Measurements from ENCODE around the gene GARIN3.
"Not testable (repeated sequence)": the region's sequence is repeated elsewhere in the genome, so short reads cannot be mapped to it uniquely, and the experiment has no call there.

Gene GARIN3

GRCh38 chr5:157166214-157167213, at the start of gene GARIN3:
GARIN3 (minus strand) TSS chr5:157166264; CDS start chr5:157166168, 96 bp downstream.
- no peak for DNase-seq (ENCODE audit: low read depth in 1 of 2, low spot score in 1 of 2)

- no peak for DNase-seq (ENCODE audit: low read depth in 1 of 2, low spot score in 1 of 2)
Observed at GRCh38 chr5:157215514-157216167, 49.6 kb upstream of the GARIN3 start.

- DNase-seq (ENCODE audit: low read depth in 1 of 2, low spot score in 1 of 2): no peak
Observed at GRCh38 chr5:157214861-157215513, 48.9 kb upstream of the GARIN3 start.

- no peak for DNase-seq (ENCODE audit: low read depth in 1 of 2, low spot score in 1 of 2)
Observed at GRCh38 chr5:157214415-157214814, 48.4 kb upstream of the GARIN3 start.

- DNase-seq (ENCODE audit: low read depth in 1 of 2, low spot score in 1 of 2): no peak
Observed at GRCh38 chr5:157213527-157214243, 47.6 kb upstream of the GARIN3 start.

- DNase-seq (ENCODE audit: low read depth in 1 of 2, low spot score in 1 of 2): no peak
Observed at GRCh38 chr5:157212307-157212706, 46.2 kb upstream of the GARIN3 start.

- not testable (repeated sequence) for DNase-seq (ENCODE audit: low read depth in 1 of 2, low spot score in 1 of 2)
Observed at GRCh38 chr5:157210652-157211051, 44.6 kb upstream of the GARIN3 start.

- DNase-seq (ENCODE audit: low read depth in 1 of 2, low spot score in 1 of 2): no peak
Observed at GRCh38 chr5:157205708-157206107, 39.6 kb upstream of the GARIN3 start.

- DNase-seq (ENCODE audit: low read depth in 1 of 2, low spot score in 1 of 2): no peak
Observed at GRCh38 chr5:157204765-157205164, 38.7 kb upstream of the GARIN3 start.

GRCh38 chr5:157203417-157203816, 37.4 kb upstream of the GARIN3 start:
- DNase-seq (ENCODE audit: low read depth in 1 of 2, low spot score in 1 of 2): no peak

GRCh38 chr5:157201857-157202256, 35.8 kb upstream of the GARIN3 start:
- DNase-seq (ENCODE audit: low read depth in 1 of 2, low spot score in 1 of 2): no peak

GRCh38 chr5:157198277-157198986, 32.4 kb upstream of the GARIN3 start:
- peak in 1 of 2 donors; percentile 67 for DNase-seq (ENCODE audit: low read depth in 1 of 2, low spot score in 1 of 2)

- no peak for DNase-seq (ENCODE audit: low read depth in 1 of 2, low spot score in 1 of 2)
Observed at GRCh38 chr5:157197086-157197485, 31.0 kb upstream of the GARIN3 start.

- no peak for DNase-seq (ENCODE audit: low read depth in 1 of 2, low spot score in 1 of 2)
Observed at GRCh38 chr5:157196045-157196444, 30.0 kb upstream of the GARIN3 start.

GRCh38 chr5:157193699-157194424, 27.8 kb upstream of the GARIN3 start:
- DNase-seq (ENCODE audit: low read depth in 1 of 2, low spot score in 1 of 2): no peak

GRCh38 chr5:157189223-157189622, 23.2 kb upstream of the GARIN3 start:
- peak in 1 of 2 donors; percentile 54 for DNase-seq (ENCODE audit: low read depth in 1 of 2, low spot score in 1 of 2)

GRCh38 chr5:157188270-157188669, 22.2 kb upstream of the GARIN3 start:
- DNase-seq (ENCODE audit: low read depth in 1 of 2, low spot score in 1 of 2): no peak

- DNase-seq (ENCODE audit: low read depth in 1 of 2, low spot score in 1 of 2): no peak
Observed at GRCh38 chr5:157187046-157187754, 21.1 kb upstream of the GARIN3 start.

Data from activated CD4-positive, alpha-beta T cell treated with anti-CD3 and anti-CD28 coated beads, Interleukin-2, amount 50 U/mL, for 24 hours (primary cell).